Stimulated activated CD8-positive, alpha-beta memory T cell treated with anti-CD3 and anti-CD28 coated beads, Interleukin-2, amount 100 ng/mL, for 1 hour (primary cell): Measurements from ENCODE around the gene RAPSN.

Experiments
- DNase-seq, 2 donors: peaks; one replicate each; pipeline ENCODE4 v3.0.0-alpha.2; 2020; ENCODE audit warnings: low read depth in 2 of 2

RAPSN gene

DNA sequence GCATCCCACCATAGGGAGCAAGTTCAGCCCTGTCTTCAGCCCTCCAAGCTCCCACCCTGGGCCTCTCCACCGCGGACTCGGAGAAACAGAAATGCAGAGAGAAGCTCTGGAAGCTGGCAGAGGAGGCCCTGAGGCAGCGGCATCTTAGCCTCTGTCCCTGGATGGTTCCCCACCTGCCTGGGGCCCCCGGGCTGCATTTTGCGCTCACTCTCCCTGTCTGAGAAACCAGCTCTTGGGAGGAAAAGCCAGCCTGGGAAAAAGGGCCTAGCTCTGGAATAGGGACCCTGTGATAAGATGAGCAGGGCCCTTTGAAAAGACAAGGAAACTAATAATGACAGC is 58.5 kb downstream of the RAPSN start:
- no peak for DNase-seq

DNA sequence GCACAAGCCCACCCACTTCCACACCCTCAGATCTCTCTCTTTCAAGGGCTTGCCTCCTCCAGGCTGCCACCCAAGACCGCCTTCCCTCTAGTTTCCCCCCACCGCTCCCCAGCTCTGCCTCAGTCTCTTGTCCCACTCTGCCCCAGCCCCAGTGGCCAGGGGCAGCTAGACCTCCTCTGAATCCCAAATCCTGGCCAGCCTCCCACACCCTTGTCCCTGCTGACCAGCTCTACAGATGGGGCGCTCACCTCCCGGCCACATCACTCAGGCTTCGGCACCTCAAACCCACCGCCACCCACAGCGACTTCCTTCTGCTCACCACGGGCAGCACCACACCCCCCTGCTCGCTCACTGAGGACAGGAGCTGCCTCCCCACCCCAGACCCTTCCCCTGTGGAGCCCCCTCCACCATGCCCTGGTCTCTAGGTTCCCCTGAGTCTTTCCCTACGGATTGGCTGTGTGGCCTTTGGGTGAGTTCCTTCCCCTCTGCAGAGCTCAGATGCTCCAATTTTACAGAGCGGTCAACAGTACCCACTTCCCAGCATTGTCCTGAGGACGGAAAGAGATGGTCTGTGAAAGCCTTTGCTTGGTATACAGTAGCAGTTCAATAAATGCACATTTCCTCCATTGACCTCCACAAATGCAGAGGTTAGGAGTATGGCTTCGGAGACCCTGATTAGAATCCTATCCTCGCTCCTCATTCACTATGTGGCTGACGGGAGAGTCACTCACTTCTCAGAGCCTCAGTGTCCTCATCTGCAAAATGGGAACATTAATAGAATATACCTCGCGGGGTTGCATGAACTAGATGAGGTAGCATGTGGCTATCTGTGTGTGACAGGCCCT is 59.1 kb downstream of the RAPSN start:
- no peak for DNase-seq

DNA sequence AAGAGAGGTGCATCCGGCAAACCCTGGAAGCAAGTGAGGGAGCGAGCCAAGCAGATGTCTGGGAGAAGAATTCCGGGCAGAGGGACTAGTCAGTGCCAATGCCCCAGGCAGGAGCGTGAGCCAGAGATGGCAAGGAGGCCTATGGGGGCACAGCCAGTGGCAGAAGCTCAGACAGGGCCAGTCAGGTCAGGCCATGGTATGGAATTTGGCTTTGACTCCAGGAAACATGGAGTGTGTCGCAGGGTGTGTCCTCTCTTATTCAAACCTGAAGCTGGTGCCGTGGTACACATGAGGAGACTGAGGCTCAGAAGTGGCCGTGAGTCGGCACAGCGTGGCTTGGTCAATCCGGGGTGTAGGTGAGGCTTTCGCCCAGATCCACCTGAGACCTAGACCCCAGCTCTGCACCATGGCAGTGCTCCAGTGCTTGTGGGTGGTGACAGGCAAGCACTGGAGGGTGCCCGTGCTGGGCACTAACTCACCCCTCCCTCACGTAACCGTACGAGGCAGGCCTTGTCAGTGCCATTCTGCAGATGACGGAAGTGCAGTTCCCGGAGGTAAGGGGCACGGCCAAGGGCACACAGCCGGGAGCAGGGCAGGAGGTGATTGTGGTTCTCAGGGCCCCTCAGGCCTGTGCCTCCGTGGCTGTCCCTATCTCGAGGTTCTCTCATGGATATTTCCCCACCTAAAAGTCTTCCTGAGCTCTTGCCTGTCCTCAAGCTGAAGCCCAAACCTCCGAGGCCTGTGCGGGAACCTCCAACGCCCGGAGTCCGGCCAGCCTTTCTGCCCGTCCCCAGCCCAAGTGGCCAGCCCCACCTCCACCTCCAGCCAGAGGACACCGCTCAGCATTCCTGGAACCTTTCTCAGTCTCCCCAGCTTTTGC is 60.0 kb downstream of the RAPSN start:
- no peak for DNase-seq

GRCh38 chr11:47387944-47388696 is 60.8 kb downstream of the RAPSN start:
- no peak for DNase-seq
